Urothelium cell line (cell line): ENCODE measurements around the gene SLC29A3.
A peak's percentile ranks its signal among the peaks of the same experiment; 100 is the strongest.

Experiments
- DNase-seq: peaks from one replicate; pipeline ENCODE4 v3.0.0; 2011; ENCODE audit warnings: low spot score, mixed read lengths
- FAIRE-seq: peaks from 2 replicates; lab custom pipeline; 2011; peaks lifted over from hg19 to GRCh38; lab: Jason Lieb, UNC

Gene SLC29A3

GRCh38 chr10:71297343-71297742, 21.7 kb upstream of the SLC29A3 start:
- FAIRE-seq (no peak), DNase-seq (no peak)

- FAIRE-seq = peak; percentile 9
- no peak for DNase-seq
Observed at GRCh38 chr10:71299071-71299785, 19.8 kb upstream of the SLC29A3 start.

- DNase-seq (no peak), FAIRE-seq (no peak)
Observed at GRCh38 chr10:71300555-71301370, 18.3 kb upstream of the SLC29A3 start.

GRCh38 chr10:71301371-71301916, 17.6 kb upstream of the SLC29A3 start:
- no peak for DNase-seq
- FAIRE-seq = no peak

GRCh38 chr10:71302451-71302850, 16.6 kb upstream of the SLC29A3 start:
- DNase-seq = no peak
- no peak for FAIRE-seq

GRCh38 chr10:71302874-71303568, 16.0 kb upstream of the SLC29A3 start:
- peak; percentile 79 for FAIRE-seq
- DNase-seq = peak; percentile 72

- DNase-seq (no peak), FAIRE-seq (no peak)
Observed at GRCh38 chr10:71303569-71303907, 15.5 kb upstream of the SLC29A3 start.

GRCh38 chr10:71304914-71305313, 14.1 kb upstream of the SLC29A3 start:
- DNase-seq (no peak), FAIRE-seq (no peak)

- FAIRE-seq = no peak
Observed at GRCh38 chr10:71306979-71307378, 12.1 kb upstream of the SLC29A3 start.

GRCh38 chr10:71307469-71308085, 11.5 kb upstream of the SLC29A3 start:
- FAIRE-seq = no peak
- DNase-seq = no peak

More at GRCh38 chr10:71306979-71307378, 12.1 kb upstream of the SLC29A3 start:
- no peak for DNase-seq

- no peak for DNase-seq
- FAIRE-seq = no peak
Observed at GRCh38 chr10:71308244-71308643, 10.8 kb upstream of the SLC29A3 start.

- DNase-seq (no peak), FAIRE-seq (no peak)
Observed at GRCh38 chr10:71308985-71309384, 10.1 kb upstream of the SLC29A3 start.

- DNase-seq (no peak), FAIRE-seq (no peak)
Observed at GRCh38 chr10:71309919-71310318, 9.1 kb upstream of the SLC29A3 start.

- no peak for DNase-seq
- FAIRE-seq = no peak
Observed at GRCh38 chr10:71312220-71312619, 6.8 kb upstream of the SLC29A3 start.

- no peak for DNase-seq
- no peak for FAIRE-seq
Observed at GRCh38 chr10:71312811-71313789, 6.0 kb upstream of the SLC29A3 start.

- FAIRE-seq (no peak), DNase-seq (peak; percentile 83)
Observed at GRCh38 chr10:71314028-71314693, 4.9 kb upstream of the SLC29A3 start.

GRCh38 chr10:71314694-71315225, 4.3 kb upstream of the SLC29A3 start:
- DNase-seq = no peak
- FAIRE-seq = no peak

- FAIRE-seq (no peak), DNase-seq (no peak)
Observed at GRCh38 chr10:71316056-71316785, 2.8 kb upstream of the SLC29A3 start.
